Lung (tissue), 12 donors: ENCODE measurements around the gene MOSMO. TPM values are rescaled to one million over a fixed set of nuclear protein-coding genes. Genes with fewer than 3 reads are reported as not detected.

ENCODE experiments used
- ATAC-seq: fragments of 200-7000 bp; cut with Tn5 transposase; one replicate; pipeline ENCODE4 v1.9.1; 2020; ENCODE audit warnings: moderate number of reproducible peaks; ENCODE audit not compliant: insufficient read depth, low FRiP score
- DNase-seq, 3 donors: peaks; one replicate each; pipeline ENCODE4 v3.0.0-alpha.2; 2013 to 2017
- H3K27ac ChIP-seq, 2 donors: one replicate each; pipeline ENCODE4 v1.5.1; 2013; ENCODE audit warnings: mild to moderate bottlenecking in 2 of 2, moderate library complexity in 2 of 2, control low read depth in 1 of 2, inconsistent platforms in 1 of 2, low read depth in 1 of 2, low read length in 1 of 2
- H3K27me3 ChIP-seq, 3 donors: one replicate each; pipeline ENCODE4 v1.5.1; 2013; ENCODE audit warnings: low read length in 2 of 3; ENCODE audit not compliant: control insufficient read depth in 3 of 3, insufficient read depth in 3 of 3
- H3K36me3 ChIP-seq, 4 donors: one replicate each; pipeline ENCODE4 v1.5.1; 2013; ENCODE audit warnings: low read length in 4 of 4, mild to moderate bottlenecking in 1 of 4, moderate library complexity in 1 of 4; ENCODE audit not compliant: control insufficient read depth in 4 of 4, insufficient read depth in 4 of 4
- H3K4me1 ChIP-seq, 5 donors: one replicate each; pipeline ENCODE4 v1.5.1; 2013; ENCODE audit warnings: low read length in 5 of 5, mild to moderate bottlenecking in 2 of 5, moderate library complexity in 1 of 5; ENCODE audit not compliant: control insufficient read depth in 5 of 5, insufficient read depth in 5 of 5
- H3K4me3 ChIP-seq: one replicate; pipeline ENCODE4 v1.5.1; 2013; ENCODE audit warnings: mild to moderate bottlenecking, control low read depth, moderate library complexity
- H3K9ac ChIP-seq, 2 donors: one replicate each; pipeline ENCODE4 v1.5.1; 2013; ENCODE audit warnings: low read length in 2 of 2, control low read depth in 1 of 2; ENCODE audit not compliant: insufficient read depth in 1 of 2
- H3K9me3 ChIP-seq, 4 donors: one replicate each; pipeline ENCODE4 v1.5.1; 2013; ENCODE audit warnings: low read length in 3 of 4, mild to moderate bottlenecking in 1 of 4, moderate library complexity in 1 of 4; ENCODE audit not compliant: control insufficient read depth in 4 of 4, insufficient read depth in 3 of 4
- WGBS, 2 donors: extraction: QIAGEN DNeasy Blood & Tissue Kit; methylation state at CpG; one replicate each; pipeline ENCODE4 v1.1.7; 2013; 5-methylcytosine and 5-hydroxymethylcytosine counted together
- polyA plus RNA-seq, 2 donors: library from polyadenylated mRNA; stranded (reverse); fragments of 200-250 nt; gene quantifications; one replicate each; pipeline ENCODE4 v1.2.1, GENCODE V29; 2013
- total RNA-seq, 2 donors: library from RNA; depleted of rRNA in 1 of 2; stranded (reverse); fragments of >200 nt in 1 of 2; gene quantifications; one replicate each; pipeline ENCODE4 v1.2.1, GENCODE V29; 2014 to 2021
- TF ChIP-seq, protein P1 (sequence below): IDR thresholded peaks from 2 replicates; pipeline ENCODE4 v1.5.1; 2012; ENCODE audit warnings: mild to moderate bottlenecking; ENCODE audit errors: control extremely low read depth, extremely low read depth
- donor health status: control.
- donor health status: control.
- donor health status: Bipolar disorder and iron deficiency.
- donor health status: healthy.
- donor health status: DM: yes; HTN: yes; CAD: no.

Gene MOSMO
- total and polyA plus RNA-seq, 4 donors: 10.3 to 30.6 (median 11.3) TPM

DNA sequence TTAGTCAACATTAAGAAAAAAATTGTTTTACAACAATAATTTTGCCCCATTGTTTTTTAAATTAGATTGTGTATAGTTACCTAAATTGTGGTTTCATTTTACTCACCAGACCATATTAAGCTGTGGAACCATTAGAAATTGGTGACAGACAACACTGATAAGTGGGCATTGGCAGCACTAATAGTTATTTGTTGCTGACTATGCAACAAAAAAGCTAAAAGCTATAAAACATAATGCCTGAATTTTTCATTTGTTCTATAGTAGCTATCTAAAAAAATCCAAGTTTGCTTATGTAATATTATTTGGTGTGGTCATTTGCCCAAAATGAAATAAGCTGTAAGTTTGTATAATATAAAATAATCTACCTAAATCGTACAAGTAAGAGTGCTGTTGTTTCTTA lies 70.7 kb downstream of the MOSMO start:
- Histone ChIP-seq H3K9me3 (no peaks in the 10 kb centered on the region), H3K27me3 (no peaks in the 10 kb centered on the region), H3K9ac (no peak overlapping the region), H3K4me3 (no peak overlapping the region), H3K36me3 (peaks cover 0 to 7% (median under 1%) of the 10 kb centered on the region in 4 donors), H3K27ac (no peak overlapping the region), H3K4me1 (peaks cover 0 to 2% (median 0%) of the 10 kb centered on the region in 5 donors)
- ATAC-seq (no peak), DNase-seq (no peak)
- TF ChIP-seq, protein P1, sequence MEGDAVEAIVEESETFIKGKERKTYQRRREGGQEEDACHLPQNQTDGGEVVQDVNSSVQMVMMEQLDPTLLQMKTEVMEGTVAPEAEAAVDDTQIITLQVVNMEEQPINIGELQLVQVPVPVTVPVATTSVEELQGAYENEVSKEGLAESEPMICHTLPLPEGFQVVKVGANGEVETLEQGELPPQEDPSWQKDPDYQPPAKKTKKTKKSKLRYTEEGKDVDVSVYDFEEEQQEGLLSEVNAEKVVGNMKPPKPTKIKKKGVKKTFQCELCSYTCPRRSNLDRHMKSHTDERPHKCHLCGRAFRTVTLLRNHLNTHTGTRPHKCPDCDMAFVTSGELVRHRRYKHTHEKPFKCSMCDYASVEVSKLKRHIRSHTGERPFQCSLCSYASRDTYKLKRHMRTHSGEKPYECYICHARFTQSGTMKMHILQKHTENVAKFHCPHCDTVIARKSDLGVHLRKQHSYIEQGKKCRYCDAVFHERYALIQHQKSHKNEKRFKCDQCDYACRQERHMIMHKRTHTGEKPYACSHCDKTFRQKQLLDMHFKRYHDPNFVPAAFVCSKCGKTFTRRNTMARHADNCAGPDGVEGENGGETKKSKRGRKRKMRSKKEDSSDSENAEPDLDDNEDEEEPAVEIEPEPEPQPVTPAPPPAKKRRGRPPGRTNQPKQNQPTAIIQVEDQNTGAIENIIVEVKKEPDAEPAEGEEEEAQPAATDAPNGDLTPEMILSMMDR: no peak
- 77 to 82% methylated on average over 1 of the region's 1 CpG for WGBS, 2 donors

DNA sequence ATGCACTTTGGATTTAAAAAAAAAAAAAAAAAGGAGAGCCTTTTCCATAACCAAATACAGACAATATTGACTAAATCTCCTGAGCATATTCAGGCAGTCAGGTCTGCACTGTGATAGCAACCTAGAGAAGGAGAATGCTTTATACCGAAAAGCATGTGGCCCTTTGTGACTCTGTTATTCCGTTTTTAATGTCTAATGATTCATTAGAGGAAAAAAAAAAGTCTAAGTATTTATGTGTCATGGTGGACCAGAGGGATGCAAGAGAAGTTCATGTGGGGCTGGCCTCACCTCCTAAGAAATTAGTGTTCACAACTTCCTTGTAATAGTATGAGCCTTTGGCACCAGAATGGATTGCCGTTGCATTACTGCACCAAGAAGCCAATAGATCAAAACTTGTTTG lies 73.1 kb downstream of the MOSMO start:
- no peak overlapping the region for H3K9ac ChIP-seq
- H3K27me3 ChIP-seq: no peaks in the 10 kb centered on the region
- ATAC-seq: no peak

DNA sequence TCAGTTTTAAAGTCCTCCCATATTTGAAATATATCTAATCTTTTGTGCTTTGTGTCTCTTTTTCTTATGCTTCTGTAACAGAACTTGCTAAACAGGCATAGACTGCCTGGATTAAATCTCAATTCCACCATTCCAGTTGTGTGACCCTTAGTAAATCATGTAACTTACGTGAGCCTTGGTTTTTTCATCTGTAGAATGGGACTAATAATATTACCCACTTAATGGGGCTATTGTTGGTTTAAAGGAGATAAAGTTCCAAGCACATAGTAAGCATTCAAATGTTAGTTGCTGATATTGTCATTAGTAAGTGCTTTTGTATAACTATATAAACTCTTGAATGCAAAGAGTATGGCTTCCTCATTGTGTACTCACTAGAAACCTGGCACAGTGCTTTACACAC lies 78.5 kb downstream of the MOSMO start:
- peaks cover 0 to 5% (median 0%) of the 10 kb centered on the region in 5 donors for H3K4me1 ChIP-seq

More for the DNA sequence above, 73.1 kb downstream of the MOSMO start:
- Histone ChIP-seq H3K27ac (no peak overlapping the region), H3K36me3 (peaks cover 0 to 5% (median under 1%) of the 10 kb centered on the region in 4 donors), H3K4me1 (no peaks in the 10 kb centered on the region), H3K4me3 (no peak overlapping the region), H3K9me3 (no peaks in the 10 kb centered on the region)
- no peak for DNase-seq
- TF ChIP-seq, protein P1: no peak
- 92 to 96% methylated on average over 3 of the region's 3 CpGs for WGBS, 2 donors

More for the DNA sequence above, 78.5 kb downstream of the MOSMO start:
- TF ChIP-seq, protein P1: no peak
- H3K27me3 ChIP-seq: no peaks in the 10 kb centered on the region
- ATAC-seq (no peak), DNase-seq (no peak)
- peaks cover 0 to 6% (median 4%) of the 10 kb centered on the region in 4 donors for H3K36me3 ChIP-seq
- no peak overlapping the region for H3K4me3 ChIP-seq
- H3K27ac ChIP-seq: no peak overlapping the region
- H3K9ac ChIP-seq: no peak overlapping the region
- WGBS, 2 donors: 97 to 100% methylated on average over 1 of the region's 1 CpG
- no peaks in the 10 kb centered on the region for H3K9me3 ChIP-seq
